Activated naive CD4-positive, alpha-beta T cell treated with anti-CD3 and anti-CD28 coated beads, Interleukin-2, amount 50 U/mL, for 72 hours (primary cell): ENCODE results near the gene CCL27. TPM values are rescaled to one million over a fixed set of nuclear protein-coding genes. Genes with fewer than 3 reads are reported as not detected.

Experiments
- ATAC-seq, 2 donors: fragments of 150-1000 bp; cut with Tn5 transposase; 2 replicates each; pipeline ENCODE4 v1.10.0; 2021; ENCODE audit warnings: mild to moderate bottlenecking in 2 of 2, moderate library complexity in 2 of 2
- DNase-seq, 2 donors: peaks; one replicate each; pipeline ENCODE4 v3.0.0; 2021 to 2022; ENCODE audit warnings: low spot score in 2 of 2
- H3K27ac Mint-ChIP-seq, 2 donors: one replicate each; pipeline ENCODE4 v1.8.0; 2022; ENCODE audit warnings: mild to moderate bottlenecking in 2 of 2, mixed read lengths in 2 of 2
- H3K36me3 Mint-ChIP-seq, 2 donors: one replicate each; pipeline ENCODE4 v1.8.0; 2022; ENCODE audit warnings: mixed read lengths in 2 of 2
- H3K9me3 Mint-ChIP-seq, 2 donors: one replicate each; pipeline ENCODE4 v1.8.0; 2022; ENCODE audit warnings: mixed read lengths in 2 of 2
- total RNA-seq, 2 donors: library from RNA; stranded (reverse); gene quantifications; one replicate each; pipeline ENCODE4 v1.2.3, GENCODE V29; 2022

Gene CCL27
- total RNA-seq, 2 donors from 2014 or later, result 0.64 TPM; not detected in 1

DNA sequence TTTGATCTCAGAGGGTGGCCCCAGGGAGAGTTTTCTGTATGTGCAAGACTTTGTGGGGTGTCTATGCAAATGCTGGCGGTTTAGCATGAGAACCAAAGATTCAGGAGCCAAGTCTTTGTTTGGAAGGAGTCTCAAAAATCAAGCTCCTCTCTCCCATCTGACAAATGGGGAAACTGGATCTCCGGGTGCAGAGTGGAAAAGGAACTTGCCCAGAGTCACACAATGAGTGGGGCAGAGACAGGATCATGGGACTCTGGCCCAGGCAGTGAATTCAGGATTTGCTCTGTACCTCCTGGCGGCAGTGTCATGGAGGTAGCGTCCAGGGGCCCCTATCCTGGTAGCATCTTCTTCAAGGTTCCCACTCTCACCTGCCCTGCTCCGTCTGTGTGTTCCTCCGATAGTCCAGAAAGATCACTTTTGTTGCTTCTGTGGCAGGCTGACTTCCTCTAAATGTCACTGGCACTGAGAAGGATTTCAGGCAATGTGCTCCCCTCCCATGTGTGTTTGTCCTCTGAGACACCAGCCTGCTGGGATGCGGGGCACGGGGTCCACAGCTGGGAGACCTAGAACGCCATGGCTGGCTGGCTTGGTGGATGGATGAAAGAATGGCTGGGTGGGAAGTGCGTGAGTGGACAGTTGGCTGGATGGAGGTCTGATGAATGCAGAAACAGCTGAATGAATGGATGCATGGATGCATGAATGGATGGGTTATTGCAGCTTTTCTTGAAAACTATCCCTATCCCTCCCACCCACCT lies 25.0 kb upstream of the CCL27 start:
- no peaks in the 10 kb centered on the region for H3K9me3 Mint-ChIP-seq
- H3K36me3 Mint-ChIP-seq, result no peaks in the 10 kb centered on the region
- H3K27ac Mint-ChIP-seq, result no peak overlapping the region
- DNase-seq (no peak), ATAC-seq (no peak)

DNA sequence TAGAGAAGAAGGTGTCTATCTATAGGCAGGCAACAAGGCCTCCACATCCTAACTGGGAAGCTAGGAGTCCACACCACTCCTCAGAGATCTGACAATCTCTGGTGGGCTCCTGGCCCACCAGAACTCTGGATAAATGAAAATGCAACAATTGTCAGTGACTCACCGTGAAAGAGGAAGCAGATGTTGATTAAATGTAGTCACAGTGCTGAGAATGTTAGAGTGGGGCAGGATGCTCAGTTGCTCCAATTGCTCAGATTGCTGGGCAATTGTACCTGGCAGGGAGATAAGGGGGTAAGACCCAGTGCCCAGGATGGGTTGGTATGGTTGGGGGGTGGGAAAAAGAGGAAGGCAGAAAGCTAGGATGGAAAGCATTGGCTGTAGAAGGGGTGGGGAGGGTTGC lies 24.3 kb upstream of the CCL27 start:
- DNase-seq (no peak), ATAC-seq (no peak)
- Mint-ChIP-seq H3K9me3 (no peaks in the 10 kb centered on the region), H3K27ac (no peak overlapping the region), H3K36me3 (no peaks in the 10 kb centered on the region)

DNA sequence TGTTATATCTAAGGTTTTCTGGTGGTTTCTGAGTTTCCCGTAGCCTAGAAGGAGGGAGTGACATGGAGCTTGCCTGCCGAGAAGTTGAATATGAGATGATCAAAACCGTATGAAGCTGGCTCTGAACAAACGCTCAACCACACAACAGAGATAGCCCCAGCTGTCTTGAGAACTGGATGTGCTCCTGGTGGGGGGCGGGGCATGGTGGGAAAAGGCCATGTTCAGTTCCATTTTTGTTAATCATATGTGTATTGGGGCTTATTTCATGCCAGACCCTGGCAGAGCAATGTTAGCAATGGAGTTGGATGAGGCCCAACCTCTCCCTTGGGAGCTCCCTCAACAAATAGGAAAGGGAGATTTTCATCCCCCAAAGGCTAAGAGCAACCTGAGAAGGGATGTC lies 23.8 kb upstream of the CCL27 start:
- no peak for DNase-seq
- ATAC-seq, result no peak
- Mint-ChIP-seq H3K9me3 (no peaks in the 10 kb centered on the region), H3K27ac (no peak overlapping the region), H3K36me3 (no peaks in the 10 kb centered on the region)

DNA sequence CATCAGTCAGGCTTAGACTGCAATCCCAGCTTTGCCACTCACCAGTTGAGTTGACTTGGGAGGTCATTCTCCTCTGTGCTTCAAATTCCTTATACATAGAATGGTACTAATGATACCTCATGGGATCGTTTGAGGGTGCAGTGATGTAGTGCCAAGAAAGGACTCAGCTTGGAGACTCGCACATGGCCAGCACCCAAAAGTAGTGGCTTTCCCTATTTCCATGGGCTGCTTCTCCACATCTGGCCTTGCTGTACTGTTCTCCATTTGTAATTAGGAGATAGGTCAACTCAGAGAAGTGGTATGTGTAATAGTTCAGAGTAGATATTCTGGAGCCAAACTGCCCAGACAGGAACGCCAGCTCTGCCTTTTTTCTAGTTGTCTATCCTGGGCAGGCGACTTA lies 23.1 kb upstream of the CCL27 start:
- H3K27ac Mint-ChIP-seq, result no peak overlapping the region
- DNase-seq (no peak), ATAC-seq (no peak)
- no peaks in the 10 kb centered on the region for H3K9me3 Mint-ChIP-seq
- no peaks in the 10 kb centered on the region for H3K36me3 Mint-ChIP-seq

DNA sequence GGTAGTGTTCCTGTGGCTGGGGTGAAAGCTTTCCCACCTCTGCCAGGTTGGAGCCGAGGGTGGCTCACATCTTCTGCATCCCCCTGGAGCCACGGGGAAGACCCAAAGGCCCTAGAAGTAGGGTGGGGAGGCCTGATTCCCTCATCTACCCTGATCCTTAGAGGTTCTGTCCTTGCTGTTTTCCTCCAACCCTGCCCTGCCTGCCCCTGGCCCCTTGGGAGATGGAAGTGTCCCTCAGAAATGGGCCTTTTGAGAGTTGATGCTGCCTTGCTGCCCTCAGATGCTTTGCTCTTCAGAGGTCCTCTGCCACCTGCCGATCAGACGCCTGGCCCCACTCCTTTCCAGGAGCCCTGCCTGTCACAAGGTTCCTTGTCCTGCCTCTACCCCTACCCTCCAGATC lies 22.4 kb upstream of the CCL27 start:
- no peak overlapping the region for H3K27ac Mint-ChIP-seq
- no peaks in the 10 kb centered on the region for H3K9me3 Mint-ChIP-seq
- no peak for DNase-seq
- no peaks in the 10 kb centered on the region for H3K36me3 Mint-ChIP-seq
- no peak for ATAC-seq

DNA sequence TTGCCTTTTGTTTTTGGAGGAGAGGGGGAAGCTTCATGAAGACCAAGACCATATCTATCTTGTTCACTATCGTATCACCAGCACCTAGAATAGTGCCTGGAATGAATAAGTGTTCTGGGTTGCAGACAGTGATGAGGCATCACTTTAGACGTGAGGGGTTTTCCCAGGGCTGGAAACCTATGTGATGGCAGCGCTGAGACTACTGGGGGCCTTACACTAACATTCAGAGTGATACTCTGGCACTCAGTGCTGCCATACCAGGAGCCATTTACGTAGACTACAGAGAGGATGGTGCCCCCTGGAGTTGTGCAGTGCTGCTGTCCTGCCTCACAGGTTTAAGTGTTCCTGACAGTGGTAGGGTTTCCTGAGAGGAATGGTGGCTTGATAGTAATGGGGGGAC lies 21.7 kb upstream of the CCL27 start:
- DNase-seq (no peak), ATAC-seq (peak; percentile 95 to 97)
- Mint-ChIP-seq H3K36me3 (no peaks in the 10 kb centered on the region), H3K9me3 (no peaks in the 10 kb centered on the region), H3K27ac (no peak overlapping the region)

DNA sequence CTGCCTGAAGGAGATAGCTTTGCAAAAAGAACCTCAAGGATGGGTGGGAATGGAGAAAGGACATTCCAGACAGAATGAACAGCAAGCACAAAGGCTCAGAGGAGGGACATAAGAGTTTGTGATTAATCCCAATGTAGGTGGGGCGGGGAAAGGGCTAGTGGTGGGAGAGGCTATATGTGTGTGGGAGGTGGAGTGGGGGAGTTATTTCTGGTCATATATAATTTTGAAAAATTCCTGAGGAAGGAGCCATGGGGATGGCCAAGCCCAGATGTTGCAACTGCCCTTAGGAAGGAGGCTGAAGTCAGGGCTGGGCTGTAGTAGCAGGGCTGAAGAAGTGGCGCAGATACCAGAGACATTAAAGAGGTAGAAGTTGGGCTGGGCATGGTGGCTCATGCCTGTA lies 13.4 kb upstream of the CCL27 start:
- Mint-ChIP-seq H3K27ac (peak overlapping the region in 1 of 2 donors; percentile 8), H3K9me3 (no peaks in the 10 kb centered on the region), H3K36me3 (no peaks in the 10 kb centered on the region)
- ATAC-seq, result no peak
- DNase-seq, result no peak

DNA sequence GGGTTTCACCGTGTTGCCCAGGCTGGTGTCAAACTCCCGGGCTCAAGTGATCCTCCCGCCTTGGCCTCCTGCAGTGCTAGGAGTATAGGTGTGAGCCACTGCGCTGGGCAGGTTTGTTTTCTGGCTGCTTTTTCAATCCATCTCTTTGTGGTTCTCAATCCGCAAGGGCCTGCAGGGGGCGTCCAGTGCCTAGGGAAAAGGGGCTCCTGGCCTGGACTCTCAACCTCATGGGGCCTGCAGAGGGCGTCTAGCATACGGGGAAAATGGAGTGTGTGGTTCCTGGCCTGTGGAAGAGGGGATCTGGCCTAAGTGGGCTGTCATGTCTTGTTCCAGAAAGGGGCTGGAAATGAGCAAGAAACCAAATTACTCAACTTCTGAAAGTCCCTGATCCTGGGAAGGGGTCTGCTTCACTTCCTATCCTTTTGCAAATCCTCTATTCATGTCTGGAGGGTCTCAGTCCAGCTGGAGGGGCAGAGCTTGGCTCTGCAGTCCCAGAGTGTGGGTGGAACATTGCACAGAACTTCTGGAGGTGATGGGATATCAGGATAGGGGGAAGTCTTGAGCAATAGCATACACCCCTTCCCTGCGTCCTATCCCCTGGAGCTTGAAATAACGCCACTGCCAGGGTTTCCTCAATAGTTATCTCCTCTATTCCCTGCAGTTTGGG lies 12.7 kb upstream of the CCL27 start:
- DNase-seq (peak in 1 of 2 donors; percentile 55), ATAC-seq (peak; percentile 44 to 85)
- Mint-ChIP-seq H3K27ac (no peak overlapping the region), H3K9me3 (no peaks in the 10 kb centered on the region), H3K36me3 (no peaks in the 10 kb centered on the region)

DNA sequence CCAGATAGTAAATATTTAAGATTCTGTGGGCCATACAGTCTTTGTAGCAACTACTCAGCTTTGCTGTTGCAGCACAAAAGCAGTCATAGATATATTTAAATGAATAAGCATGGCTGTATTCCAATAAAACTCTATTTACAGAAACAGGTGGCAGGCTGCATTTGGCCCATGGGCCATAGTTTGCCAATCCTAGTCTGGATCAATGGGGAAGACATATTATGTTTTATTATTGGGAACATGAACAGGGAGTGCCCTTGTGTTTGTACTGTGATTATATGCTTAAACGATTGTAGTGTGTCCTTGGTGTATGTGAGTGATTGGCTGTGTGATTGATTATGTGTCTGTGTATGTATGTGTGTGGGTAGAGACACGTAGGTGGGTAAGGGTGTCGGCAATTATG lies 12.0 kb upstream of the CCL27 start:
- DNase-seq (no peak), ATAC-seq (no peak)
- peaks cover under 1 to 5% of the 10 kb centered on the region in 2 donors for H3K9me3 Mint-ChIP-seq
- H3K36me3 Mint-ChIP-seq, result peaks cover 5% of the 10 kb centered on the region in 2 donors
- no peak overlapping the region for H3K27ac Mint-ChIP-seq

DNA sequence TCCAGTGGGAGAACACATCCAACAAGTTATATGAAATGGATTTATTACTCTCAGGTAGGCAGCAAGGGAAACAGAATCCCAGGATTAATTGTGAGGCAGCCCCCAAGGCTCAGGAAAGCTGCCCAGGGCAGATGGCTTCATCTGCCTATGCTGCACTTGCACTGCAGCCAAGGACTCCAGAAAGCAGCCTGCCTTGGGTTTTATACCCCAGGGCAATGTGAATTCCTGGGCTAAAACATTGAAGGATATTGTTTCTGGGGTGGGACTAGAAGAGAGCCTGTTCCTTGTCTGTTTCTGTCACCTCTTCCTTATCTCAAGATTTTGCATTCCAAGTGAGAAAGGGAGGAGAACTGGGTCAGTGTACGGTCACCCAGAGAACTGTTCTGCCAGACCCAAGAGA lies 8.8 kb upstream of the CCL27 start:
- H3K27ac Mint-ChIP-seq, result no peak overlapping the region
- H3K36me3 Mint-ChIP-seq, result peaks cover 11 to 13% of the 10 kb centered on the region in 2 donors
- peaks cover 5 to 12% of the 10 kb centered on the region in 2 donors for H3K9me3 Mint-ChIP-seq
- no peak for ATAC-seq
- DNase-seq, result no peak

DNA sequence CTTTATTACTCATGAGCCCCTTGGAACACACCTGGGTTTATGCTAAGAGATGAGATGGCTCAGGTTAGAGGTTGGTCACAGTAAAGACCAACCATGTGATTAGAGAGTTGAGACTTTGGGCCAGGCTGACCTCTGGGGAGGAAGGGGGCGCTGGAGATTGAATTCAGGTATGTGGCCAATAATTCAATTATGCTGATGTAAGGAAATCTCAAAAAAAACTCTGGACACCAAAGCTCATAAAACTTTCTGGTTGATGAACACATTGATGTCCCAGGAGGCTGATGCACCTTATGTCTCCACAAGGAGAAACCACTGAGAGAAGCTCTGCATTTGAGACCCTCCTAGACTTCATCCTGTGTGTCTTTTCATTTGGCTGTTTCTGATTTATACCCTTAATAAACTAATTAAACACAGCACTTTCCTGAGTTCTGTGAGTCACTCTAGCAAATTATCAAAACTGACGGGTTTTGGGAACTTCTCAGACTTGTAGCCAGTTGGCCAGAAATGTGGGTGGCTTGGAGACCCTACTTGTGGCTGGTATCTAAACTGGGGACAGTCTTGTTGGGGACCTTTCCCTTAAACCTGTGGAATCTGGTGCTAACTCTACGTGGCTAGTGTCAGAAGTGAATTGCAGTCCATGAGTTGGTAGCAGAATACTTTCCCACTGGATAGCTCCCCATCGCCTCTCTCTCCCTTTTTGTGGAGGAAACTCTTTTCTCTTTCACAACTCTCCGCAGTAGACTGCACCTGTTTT lies 7.5 kb upstream of the CCL27 start:
- Mint-ChIP-seq H3K27ac (no peak overlapping the region), H3K9me3 (peaks cover 5 to 12% of the 10 kb centered on the region in 2 donors), H3K36me3 (peaks cover 11 to 13% of the 10 kb centered on the region in 2 donors)
- DNase-seq, result no peak
- no peak for ATAC-seq

DNA sequence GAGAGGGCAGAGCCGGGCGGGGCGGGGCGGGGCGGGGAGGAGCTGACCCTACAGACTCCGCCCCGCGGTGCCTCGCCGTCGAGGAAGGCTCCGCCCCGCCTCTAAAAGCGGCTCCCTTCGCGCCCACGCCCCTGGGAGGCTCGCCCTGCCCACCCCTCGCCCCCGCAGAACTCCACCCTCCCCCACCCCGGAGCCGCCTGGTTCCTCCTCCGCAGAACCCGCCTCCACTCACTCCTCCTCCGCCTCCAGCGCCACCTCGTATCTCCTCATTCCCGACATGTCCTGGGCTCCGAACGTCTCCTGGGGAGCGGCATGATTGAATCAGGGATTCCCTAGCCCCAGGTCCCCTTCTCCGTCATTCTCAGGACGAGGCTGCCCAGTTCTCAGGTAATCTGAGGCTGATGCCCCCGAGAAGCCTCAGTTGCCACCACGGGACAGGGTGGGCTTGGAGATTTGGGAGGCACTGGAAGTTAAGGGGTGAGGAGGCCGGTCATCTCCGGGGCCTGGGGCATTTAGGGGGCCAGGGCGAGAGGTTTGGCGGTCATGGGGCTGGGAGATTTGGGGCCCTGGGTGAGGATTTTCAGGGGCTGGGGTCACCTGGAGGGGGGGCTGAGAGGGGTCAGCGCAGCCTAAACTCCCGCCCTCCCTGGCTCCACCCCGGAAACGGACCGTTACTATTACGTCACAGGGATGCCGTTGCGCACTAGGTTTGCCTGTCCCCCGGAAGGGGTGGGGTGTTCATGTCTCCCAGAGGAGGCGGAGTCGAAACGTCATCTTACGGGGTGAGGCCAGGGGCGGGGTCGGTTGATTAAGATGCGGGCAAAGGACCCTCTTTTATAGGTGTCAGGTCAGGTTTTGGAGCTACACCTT lies 3.2 kb upstream of the CCL27 start:
- H3K27ac Mint-ChIP-seq, result peak overlapping the region; percentile 81 to 94
- peaks cover 13 to 18% of the 10 kb centered on the region in 2 donors for H3K36me3 Mint-ChIP-seq

DNA sequence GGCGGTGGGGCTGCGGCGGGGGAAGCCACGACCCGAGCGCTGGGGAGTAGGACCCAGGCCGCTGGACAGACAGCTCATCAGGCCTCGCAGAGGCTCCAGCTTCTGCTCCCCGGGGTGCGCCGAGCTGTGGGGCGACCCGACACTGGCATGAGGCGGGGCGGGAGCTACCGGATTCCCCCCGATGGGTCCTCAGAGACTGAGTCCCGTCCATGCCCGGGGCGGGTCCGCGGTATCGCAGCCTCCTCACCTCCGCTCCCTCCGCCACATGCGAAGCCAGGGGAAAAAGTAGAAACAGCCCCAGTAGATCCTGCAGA lies 2.6 kb upstream of the CCL27 start:
- H3K9me3 Mint-ChIP-seq, result peaks cover 5 to 12% of the 10 kb centered on the region in 2 donors
- peak overlapping the region in 1 of 2 donors; percentile 81 for H3K27ac Mint-ChIP-seq
- ATAC-seq (peak in 1 of 2 donors; percentile 33), DNase-seq (peak in 1 of 2 donors; percentile 82)
- H3K36me3 Mint-ChIP-seq, result peaks cover 13 to 18% of the 10 kb centered on the region in 2 donors

More for the DNA sequence above, 3.2 kb upstream of the CCL27 start:
- peak; percentile 80 to 84 for DNase-seq
- H3K9me3 Mint-ChIP-seq, result peaks cover 5 to 12% of the 10 kb centered on the region in 2 donors
- ATAC-seq, result peak; percentile 80 to 84

DNA sequence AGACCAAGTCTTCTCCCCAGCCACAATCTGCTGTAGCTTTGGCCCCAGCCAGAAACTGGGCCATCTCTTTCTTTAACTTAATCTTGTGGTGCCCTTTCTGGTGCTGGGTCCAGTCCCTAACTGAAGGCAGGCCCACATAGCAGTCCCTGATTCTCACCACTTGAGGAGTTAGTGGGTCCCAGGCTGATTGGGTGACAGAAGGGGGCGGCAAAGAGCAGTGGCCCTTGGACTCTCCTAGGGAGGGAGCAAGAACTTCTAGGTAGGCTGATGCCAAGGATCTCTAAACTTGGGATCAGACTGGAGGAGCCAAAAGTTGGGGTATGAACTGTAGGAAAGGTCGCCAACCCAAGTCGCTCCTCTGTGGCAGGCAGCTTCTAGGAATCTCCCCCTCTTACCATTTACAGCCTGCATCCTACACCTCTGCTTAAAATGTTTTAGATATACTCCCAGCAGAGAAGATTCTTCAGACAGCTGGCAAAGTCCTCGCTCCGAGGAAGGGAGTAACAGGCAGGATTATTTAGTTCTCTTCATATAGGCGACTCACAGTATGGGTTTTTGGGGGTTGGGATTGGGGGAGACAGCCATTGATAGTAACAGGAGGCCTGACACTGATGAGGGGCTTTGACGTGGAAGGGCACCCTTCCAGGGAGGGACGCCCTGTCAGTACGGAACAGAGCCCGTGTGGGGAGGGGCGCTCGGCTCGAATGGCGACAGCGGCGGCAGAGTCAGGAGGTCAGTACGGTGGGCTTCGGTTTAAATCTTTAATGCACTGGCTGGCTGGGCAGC lies 2.0 kb upstream of the CCL27 start:
- ATAC-seq (peak; percentile 60 to 66), DNase-seq (peak; percentile 65 to 84)
- H3K36me3 Mint-ChIP-seq, result peaks cover 8 to 13% of the 10 kb centered on the region in 2 donors
- H3K27ac Mint-ChIP-seq, result peak overlapping the region in 1 of 2 donors; percentile 81
- H3K9me3 Mint-ChIP-seq, result peaks cover 5 to 7% of the 10 kb centered on the region in 2 donors

DNA sequence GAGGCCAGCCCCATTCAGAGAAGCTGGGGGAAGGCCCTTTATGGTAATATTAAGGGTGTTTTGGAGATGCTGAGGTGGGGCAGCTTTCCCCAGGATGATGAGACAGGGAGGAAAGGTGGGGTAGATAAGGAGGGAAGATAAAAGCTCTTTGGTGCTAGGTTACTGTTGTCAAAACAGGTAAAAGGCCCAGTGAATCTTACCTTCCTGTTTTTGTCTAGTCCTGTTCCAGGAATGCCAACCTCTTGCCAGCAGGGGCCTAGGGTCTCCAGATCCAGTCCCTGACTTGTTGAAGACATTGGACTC lies 797 bp upstream of the CCL27 start:
- H3K27ac Mint-ChIP-seq, result peak overlapping the region in 1 of 2 donors; percentile 81
- peaks cover 0 to 6% of the 10 kb centered on the region in 2 donors for H3K36me3 Mint-ChIP-seq
- DNase-seq, result no peak
- ATAC-seq, result no peak
- H3K9me3 Mint-ChIP-seq, result no peaks in the 10 kb centered on the region
